HEK293 (cell line): ENCODE results near the gene PURB.

ENCODE experiments used
- CTCF ChIA-PET: fragments of 350-600 bp; formaldehyde crosslinking; extraction: SDS; loops from one replicate; lab custom pipeline; 2021; ENCODE audit warnings: antibody characterized with exemption; lab: Yijun Ruan, JAX
- POLR2A ChIA-PET: fragments of 300-600 bp; formaldehyde crosslinking; extraction: SDS; loops from one replicate; lab custom pipeline; 2020; ENCODE audit warnings: antibody characterized with exemption, inconsistent platforms; lab: Yijun Ruan, JAX
- H3K27ac ChIP-seq: fragments of 200-500 bp; sonication (Bioruptor generic); 2 replicates; pipeline ENCODE4 v1.5.1; 2014; ENCODE audit warnings: low read depth, low read length, control low read depth, inconsistent platforms; ENCODE audit errors: extremely low read depth
- H3K36me3 ChIP-seq, 2 experiments: fragments of 200-500 bp in 1 of 2; sonication (Bioruptor generic) in 1 of 2; 1 replicate in 1 of 2; 2 replicates in 1 of 2; pipeline ENCODE4 v1.5.1; 2014 to 2017; ENCODE audit warnings: inconsistent platforms in 2 of 2, low read length in 2 of 2; ENCODE audit not compliant: control insufficient read depth in 2 of 2, insufficient read depth in 1 of 2
- H3K4me1 ChIP-seq: fragments of 200-500 bp; sonication (Bioruptor generic); 2 replicates; pipeline ENCODE4 v1.5.1; 2014; ENCODE audit warnings: mild to moderate bottlenecking, low read length, inconsistent platforms; ENCODE audit not compliant: control insufficient read depth, insufficient read depth
- H3K4me3 ChIP-seq: 2 replicates; pipeline ENCODE4 v1.5.1; 2011; ENCODE audit warnings: low read depth, mild to moderate bottlenecking, control low read depth, low read length, moderate library complexity
- H3K9me3 ChIP-seq: fragments of 200-500 bp; sonication (Bioruptor generic); 2 replicates; pipeline ENCODE4 v1.5.1; 2014; ENCODE audit warnings: low read depth, low read length, inconsistent platforms; ENCODE audit not compliant: control insufficient read depth, insufficient read depth
- ELK4 ChIP-seq: IDR thresholded peaks from 2 replicates; pipeline ENCODE4 v1.6.1; 2011; ENCODE audit warnings: mild to moderate bottlenecking, low read depth, low read length, borderline replicate concordance
- GLI4 ChIP-seq: fragments of 450-650 bp; formaldehyde crosslinking; IDR thresholded peaks from 2 replicates; pipeline ENCODE4 v1.5.1; 2016; ENCODE audit warnings: missing biosample characterization, missing genetic modification characterization
- KLF17 ChIP-seq: fragments of 450-650 bp; formaldehyde crosslinking; IDR thresholded peaks from 2 replicates; pipeline ENCODE4 v1.5.1; 2016; ENCODE audit warnings: missing biosample characterization, missing genetic modification characterization
- KLF9 ChIP-seq: fragments of 450-650 bp; formaldehyde crosslinking; IDR thresholded peaks from 2 replicates; pipeline ENCODE4 v1.5.1; 2016; ENCODE audit warnings: missing biosample characterization, missing genetic modification characterization, low read depth
- MYNN ChIP-seq: fragments of 450-650 bp; formaldehyde crosslinking; IDR thresholded peaks from 2 replicates; pipeline ENCODE4 v1.5.1; 2016; ENCODE audit warnings: missing biosample characterization, missing genetic modification characterization, borderline replicate concordance
- WT1 ChIP-seq: fragments of 450-650 bp; formaldehyde crosslinking; IDR thresholded peaks from 2 replicates; pipeline ENCODE4 v1.5.1; 2016; ENCODE audit warnings: missing biosample characterization, missing genetic modification characterization
- ZBTB21 ChIP-seq: fragments of 450-650 bp; formaldehyde crosslinking; IDR thresholded peaks from 2 replicates; pipeline ENCODE4 v1.5.1; 2017; ENCODE audit warnings: missing biosample characterization, missing genetic modification characterization
- ZFHX2 ChIP-seq: fragments of 450-650 bp; formaldehyde crosslinking; conservative IDR thresholded peaks from 2 replicates; pipeline ENCODE4 v1.5.1; 2016; ENCODE audit warnings: missing biosample characterization, missing genetic modification characterization
- ZIC2 ChIP-seq: fragments of 450-650 bp; formaldehyde crosslinking; IDR thresholded peaks from 2 replicates; pipeline ENCODE4 v1.5.1; 2016; ENCODE audit warnings: missing biosample characterization, missing genetic modification characterization
- ZNF146 ChIP-seq: fragments of 450-650 bp; formaldehyde crosslinking; IDR thresholded peaks from 2 replicates; pipeline ENCODE4 v1.5.1; 2016; ENCODE audit warnings: missing biosample characterization, missing genetic modification characterization
- ZNF16 ChIP-seq: fragments of 450-650 bp; formaldehyde crosslinking; IDR thresholded peaks from 2 replicates; pipeline ENCODE4 v1.5.1; 2016; ENCODE audit warnings: low read depth, missing biosample characterization, missing genetic modification characterization
- ZNF2 ChIP-seq: fragments of 450-650 bp; formaldehyde crosslinking; IDR thresholded peaks from 2 replicates; pipeline ENCODE4 v1.5.1; 2016; ENCODE audit warnings: missing biosample characterization, missing genetic modification characterization
- ZNF221 ChIP-seq: fragments of 450-650 bp; formaldehyde crosslinking; IDR thresholded peaks from 2 replicates; pipeline ENCODE4 v1.5.1; 2017; ENCODE audit warnings: missing biosample characterization, missing genetic modification characterization, borderline replicate concordance
- ZNF26 ChIP-seq: fragments of 450-650 bp; formaldehyde crosslinking; IDR thresholded peaks from 2 replicates; pipeline ENCODE4 v1.5.1; 2016; ENCODE audit warnings: missing biosample characterization, missing genetic modification characterization
- ZNF366 ChIP-seq: fragments of 450-650 bp; formaldehyde crosslinking; conservative IDR thresholded peaks from 2 replicates; pipeline ENCODE4 v1.5.1; 2016; ENCODE audit warnings: missing biosample characterization, missing genetic modification characterization
- ZNF510 ChIP-seq: fragments of 450-650 bp; formaldehyde crosslinking; IDR thresholded peaks from 2 replicates; pipeline ENCODE4 v1.5.1; 2018; ENCODE audit warnings: mild to moderate bottlenecking, missing genetic modification characterization, missing biosample characterization; ENCODE audit not compliant: insufficient replicate concordance
- ZNF513 ChIP-seq: fragments of 450-650 bp; IDR thresholded peaks from 2 replicates; pipeline ENCODE4 v1.5.1; 2018; ENCODE audit warnings: missing biosample characterization, missing genetic modification characterization
- ZNF654 ChIP-seq: fragments of 450-650 bp; formaldehyde crosslinking; IDR thresholded peaks from 2 replicates; pipeline ENCODE4 v1.5.1; 2016; ENCODE audit warnings: low read depth, missing biosample characterization, missing genetic modification characterization
- ZNF677 ChIP-seq: fragments of 450-650 bp; IDR thresholded peaks from 2 replicates; pipeline ENCODE4 v1.5.0; 2018; ENCODE audit warnings: missing biosample characterization, mild to moderate bottlenecking, missing genetic modification characterization, moderate library complexity
- ZNF76 ChIP-seq: fragments of 450-650 bp; formaldehyde crosslinking; IDR thresholded peaks from 2 replicates; pipeline ENCODE4; 2016; ENCODE audit warnings: low read depth, missing biosample characterization, missing genetic modification characterization, borderline replicate concordance
- ZNF768 ChIP-seq: fragments of 450-650 bp; formaldehyde crosslinking; IDR thresholded peaks from 2 replicates; pipeline ENCODE4 v1.5.1; 2018; ENCODE audit warnings: missing biosample characterization, mild to moderate bottlenecking, missing genetic modification characterization
- ZNF830 ChIP-seq: fragments of 450-650 bp; IDR thresholded peaks from 2 replicates; pipeline ENCODE4 v1.5.0; 2018; ENCODE audit warnings: missing biosample characterization, missing genetic modification characterization, low read depth, mild to moderate bottlenecking, moderate library complexity
- TF ChIP-seq, protein P1 (sequence below): fragments of 450-650 bp; formaldehyde crosslinking; IDR thresholded peaks from 2 replicates; pipeline ENCODE4 v1.5.1; 2016; ENCODE audit warnings: missing biosample characterization, missing genetic modification characterization

The PURB gene

DNA sequence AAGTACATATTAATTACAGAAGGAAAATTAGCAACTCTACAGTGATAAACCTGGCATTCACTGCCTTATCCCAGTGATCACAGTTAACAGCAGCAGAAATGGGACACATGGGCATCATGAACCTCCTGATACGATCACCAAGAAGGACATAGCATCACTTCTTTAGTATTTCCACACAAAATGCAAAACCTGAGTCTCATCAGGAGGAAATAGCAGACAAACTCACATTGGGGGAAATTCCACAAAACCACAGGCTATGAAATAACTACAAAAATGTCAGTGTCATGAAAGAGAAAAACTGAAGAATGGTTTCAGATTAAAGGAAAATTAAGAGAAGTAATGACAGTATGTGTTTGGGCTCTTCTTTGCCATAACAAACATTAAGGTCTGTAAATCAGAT lies 12.0 kb upstream of the PURB start:
- POLR2A ChIA-PET: no interaction called here
- CTCF ChIA-PET: interaction anchor here (0.9 kb wide), 1 partner anchor 25 kb away, joined by 3 read pairs; no protein-coding TSS in a partner anchor
- Histone ChIP-seq H3K4me1 (no peaks in the 10 kb centered on the region), H3K9me3 (no peaks in the 10 kb centered on the region), H3K27ac (no peak overlapping the region), H3K4me3 (no peak overlapping the region), H3K36me3 (no peaks in the 10 kb centered on the region)
- TF ChIP-seq ZFHX2 (tag by site-specific recombination): no peak
- TF ChIP-seq MYNN (tag by site-specific recombination): no peak
- no peak for TF ChIP-seq ZNF654
- no peak for TF ChIP-seq ZNF76 (tag by site-specific recombination)
- no peak for TF ChIP-seq ZNF366
- TF ChIP-seq ZNF16 (tag by site-specific recombination): no peak
- no peak for TF ChIP-seq ZNF221 (tag by site-specific recombination)
- TF ChIP-seq ELK4: no peak
- no peak for TF ChIP-seq ZNF510 (tag by site-specific recombination)
- TF ChIP-seq ZNF768 (tag by site-specific recombination): no peak
- no peak for TF ChIP-seq KLF17
- no peak for TF ChIP-seq WT1

GRCh38 chr7:44894888-44895580 lies 9.7 kb upstream of the PURB start:
- H3K4me3 ChIP-seq: no peak overlapping the region
- no peak overlapping the region for H3K27ac ChIP-seq
- H3K4me1 ChIP-seq: no peaks in the 10 kb centered on the region
- ChIA-PET POLR2A (interaction anchor here (0.9 kb wide), 1 partner anchor 9 kb away, joined by 4 read pairs; the partner anchor contains the start of gene PURB), CTCF (interaction anchor here (0.6 kb wide), 1 partner anchor 28 kb away, joined by 3 read pairs; no protein-coding TSS in a partner anchor)
- no peak for TF ChIP-seq GLI4 (tag by site-specific recombination)
- no peak for TF ChIP-seq ZIC2
- TF ChIP-seq, protein P1, sequence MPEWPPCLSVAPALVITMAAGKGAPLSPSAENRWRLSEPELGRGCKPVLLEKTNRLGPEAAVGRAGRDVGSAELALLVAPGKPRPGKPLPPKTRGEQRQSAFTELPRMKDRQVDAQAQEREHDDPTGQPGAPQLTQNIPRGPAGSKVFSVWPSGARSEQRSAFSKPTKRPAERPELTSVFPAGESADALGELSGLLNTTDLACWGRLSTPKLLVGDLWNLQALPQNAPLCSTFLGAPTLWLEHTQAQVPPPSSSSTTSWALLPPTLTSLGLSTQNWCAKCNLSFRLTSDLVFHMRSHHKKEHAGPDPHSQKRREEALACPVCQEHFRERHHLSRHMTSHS (tag by site-specific recombination): no peak
- no peak for TF ChIP-seq ZNF2
- TF ChIP-seq ZNF26 (tag by site-specific recombination): no peak
- no peak for TF ChIP-seq ZNF677 (tag by site-specific recombination)
- no peak for TF ChIP-seq KLF9 (tag by site-specific recombination)
- TF ChIP-seq ZNF146 (tag by site-specific recombination): no peak
- no peak for TF ChIP-seq ZNF513 (tag by site-specific recombination)
- no peak for TF ChIP-seq ZNF830 (tag by site-specific recombination)
- TF ChIP-seq ZBTB21 (tag by site-specific recombination): no peak
- no peaks in the 10 kb centered on the region for H3K36me3 ChIP-seq
- no peaks in the 10 kb centered on the region for H3K9me3 ChIP-seq
